ENCODE measurements around the gene ARHGAP21.
"Not testable (repeated sequence)": the region's sequence is repeated elsewhere in the genome, so short reads cannot be mapped to it uniquely, and the experiment has no call there.

Gene ARHGAP21

DNA sequence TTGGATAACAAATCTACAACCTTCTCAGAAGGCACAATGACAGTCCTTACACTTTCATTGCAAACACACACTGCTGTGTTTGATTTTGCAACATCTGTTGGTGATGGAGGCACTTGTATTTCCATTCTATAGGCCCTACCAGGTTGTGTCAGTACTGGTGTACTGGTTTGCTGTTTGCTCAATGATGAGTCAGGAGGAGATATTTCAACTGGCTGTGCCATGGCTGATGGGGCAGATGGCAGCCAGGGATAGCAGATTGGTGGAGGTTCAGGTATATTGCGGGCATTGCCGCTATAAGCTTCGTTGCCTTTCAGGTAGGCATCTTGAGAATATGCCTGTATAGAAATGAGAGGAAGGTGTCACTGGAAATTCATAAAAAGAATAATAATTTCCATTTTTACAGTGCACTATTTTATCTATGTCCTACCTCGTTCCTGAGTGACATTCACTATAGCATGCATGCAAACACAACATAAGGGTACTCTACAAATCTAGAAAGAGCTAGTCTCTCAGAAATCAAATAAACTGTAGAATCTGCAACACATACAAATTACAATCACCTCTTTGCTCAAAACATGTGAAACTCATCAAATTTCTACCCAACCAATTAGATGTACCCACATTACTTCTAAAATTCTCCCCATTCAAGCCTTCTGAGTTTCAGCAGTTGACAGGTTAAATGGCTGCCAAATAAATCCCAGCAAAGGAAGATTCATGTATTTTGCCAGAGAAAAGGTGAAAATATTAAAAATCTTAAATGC, 102.5 kb downstream of the ARHGAP21 start:
- not testable (repeated sequence) for DNase-seq

DNA sequence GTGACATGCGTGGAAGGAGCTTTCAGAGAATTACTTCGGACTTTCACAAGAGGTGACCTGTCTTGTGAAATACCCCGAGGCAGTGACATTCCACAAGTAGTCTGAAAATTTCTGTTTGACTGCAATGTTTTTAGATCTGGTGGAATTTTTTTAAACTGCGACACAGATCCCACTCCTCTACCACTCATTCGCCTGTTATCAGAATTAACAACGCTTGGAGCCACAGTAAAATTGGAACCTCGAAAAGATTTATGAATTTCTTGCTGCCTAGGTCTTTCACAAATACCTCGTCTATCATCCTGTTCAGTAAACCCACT, 103.7 kb downstream of the ARHGAP21 start:
- not testable (repeated sequence) for DNase-seq

- not testable (repeated sequence) for DNase-seq
Observed at GRCh38 chr10:24619291-24619993, 104.2 kb downstream of the ARHGAP21 start.

- DNase-seq, result no peak
Observed at GRCh38 chr10:24618401-24618800, 105.3 kb downstream of the ARHGAP21 start.

- DNase-seq, result no peak
Observed at GRCh38 chr10:24617771-24618396, 105.8 kb downstream of the ARHGAP21 start.

- DNase-seq, result no peak
Observed at GRCh38 chr10:24616536-24616935, 107.2 kb downstream of the ARHGAP21 start.

- no peak for DNase-seq
Observed at GRCh38 chr10:24606021-24606420, 117.7 kb downstream of the ARHGAP21 start.

GRCh38 chr10:24605141-24605540, 118.5 kb downstream of the ARHGAP21 start:
- DNase-seq, result no peak

DNA sequence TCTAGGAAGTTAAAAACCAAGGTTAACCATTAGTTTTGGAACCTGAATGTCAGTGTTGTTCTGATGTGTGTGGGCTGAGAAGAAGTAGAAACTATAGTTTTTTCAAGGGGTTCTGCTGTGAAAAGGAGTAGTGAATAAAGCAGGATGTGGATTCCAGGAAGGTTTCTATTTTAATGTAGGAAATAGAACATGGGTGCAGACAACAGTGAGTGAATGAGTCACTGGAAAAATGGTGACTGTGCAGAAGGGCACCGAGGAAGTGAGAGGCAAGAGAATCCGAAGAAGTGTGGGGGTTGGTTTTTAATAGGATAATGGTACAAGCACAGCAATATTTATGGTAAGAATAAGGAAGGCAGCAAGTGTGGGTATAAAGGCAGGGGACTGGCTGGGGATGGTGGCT, 120.4 kb downstream of the ARHGAP21 start:
- DNase-seq, result no peak

DNA sequence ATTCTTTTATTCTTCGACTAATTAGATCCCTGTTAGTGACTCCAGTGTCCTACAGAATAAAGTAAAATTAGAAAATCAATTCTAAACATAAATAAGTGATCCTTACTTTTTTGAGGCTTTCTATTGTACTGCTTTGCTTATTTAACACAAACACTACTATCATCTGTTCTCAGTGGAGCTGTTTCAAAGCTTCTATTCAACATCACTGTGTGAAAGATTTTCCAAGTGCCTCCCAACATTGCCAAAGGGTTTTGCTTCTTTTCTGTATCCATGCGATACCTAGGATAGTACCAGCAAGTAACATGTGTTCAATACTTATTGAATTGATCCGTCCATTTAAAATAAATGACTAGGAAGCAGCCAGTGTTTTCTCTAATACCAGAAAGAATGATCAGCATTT, 125.7 kb downstream of the ARHGAP21 start:
- no peak for DNase-seq

GRCh38 chr10:24597426-24597825, 126.3 kb downstream of the ARHGAP21 start:
- DNase-seq, result no peak

GRCh38 chr10:24596217-24596930, 127.3 kb downstream of the ARHGAP21 start:
- no peak for DNase-seq

GRCh38 chr10:24590697-24591457, 132.8 kb downstream of the ARHGAP21 start:
- DNase-seq, result no peak

- no peak for DNase-seq
Observed at GRCh38 chr10:24589265-24589664, 134.4 kb downstream of the ARHGAP21 start.

GRCh38 chr10:24579906-24580305, 143.8 kb downstream of the ARHGAP21 start:
- no peak for DNase-seq

- no peak for DNase-seq
Observed at GRCh38 chr10:24579448-24579847, 144.2 kb downstream of the ARHGAP21 start.

DNA sequence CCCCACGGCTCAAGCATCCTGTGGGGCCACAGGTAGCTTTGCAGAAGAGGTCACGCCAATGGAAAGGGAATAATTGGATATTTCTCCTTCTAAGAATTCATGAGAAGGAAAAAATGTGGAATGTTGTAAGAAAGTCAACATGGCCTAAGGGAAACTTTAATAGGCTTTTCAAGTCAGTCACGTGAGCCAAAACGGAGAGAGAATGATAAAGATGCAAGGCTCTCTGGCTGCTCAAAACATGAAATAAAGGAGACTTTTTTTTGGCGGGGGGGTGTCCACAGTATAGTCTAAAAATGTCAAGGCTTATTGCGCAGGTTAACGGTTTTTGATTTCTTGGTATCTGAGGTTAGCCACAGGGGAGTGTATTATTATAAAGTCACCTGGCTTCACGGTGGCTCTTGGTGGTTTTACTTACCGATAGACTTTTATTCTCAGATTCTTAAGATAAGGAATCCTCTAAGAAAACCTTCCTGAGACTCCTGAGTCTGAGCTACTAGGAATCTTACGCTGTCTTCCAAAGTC, 148.1 kb downstream of the ARHGAP21 start:
- no peak for DNase-seq

DNA sequence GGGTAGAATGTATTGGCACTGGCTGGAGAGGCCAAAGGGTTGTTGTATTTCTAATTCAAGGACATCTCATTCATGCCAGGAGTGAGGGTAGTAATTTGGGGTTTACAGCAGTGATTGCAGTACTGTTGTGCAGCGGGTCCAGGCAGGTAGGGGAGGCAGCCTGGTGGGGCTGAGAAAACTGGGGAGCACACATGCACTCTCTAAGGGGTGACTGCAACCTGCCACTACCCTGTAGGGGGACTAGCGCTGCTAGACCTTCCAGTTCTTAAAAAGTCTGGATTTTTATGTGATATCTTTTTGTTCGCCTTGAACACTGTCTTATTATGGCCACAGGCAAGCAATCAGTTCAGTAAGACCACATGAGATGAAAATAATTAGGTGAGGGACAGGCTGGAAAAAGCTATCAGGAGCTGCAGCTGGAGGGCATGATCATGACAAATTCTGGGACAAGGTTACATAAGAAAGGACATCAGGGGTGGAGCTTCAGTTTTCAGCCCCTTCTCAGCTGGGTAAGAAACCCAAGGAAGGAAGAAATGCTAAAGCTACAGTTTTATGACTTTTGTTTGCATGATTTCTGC, 149.0 kb downstream of the ARHGAP21 start:
- DNase-seq, result no peak

- DNase-seq, result no peak
Observed at GRCh38 chr10:24574161-24574560, 149.5 kb downstream of the ARHGAP21 start.

GRCh38 chr10:24571870-24572450, 151.7 kb downstream of the ARHGAP21 start:
- no peak for DNase-seq

DNA sequence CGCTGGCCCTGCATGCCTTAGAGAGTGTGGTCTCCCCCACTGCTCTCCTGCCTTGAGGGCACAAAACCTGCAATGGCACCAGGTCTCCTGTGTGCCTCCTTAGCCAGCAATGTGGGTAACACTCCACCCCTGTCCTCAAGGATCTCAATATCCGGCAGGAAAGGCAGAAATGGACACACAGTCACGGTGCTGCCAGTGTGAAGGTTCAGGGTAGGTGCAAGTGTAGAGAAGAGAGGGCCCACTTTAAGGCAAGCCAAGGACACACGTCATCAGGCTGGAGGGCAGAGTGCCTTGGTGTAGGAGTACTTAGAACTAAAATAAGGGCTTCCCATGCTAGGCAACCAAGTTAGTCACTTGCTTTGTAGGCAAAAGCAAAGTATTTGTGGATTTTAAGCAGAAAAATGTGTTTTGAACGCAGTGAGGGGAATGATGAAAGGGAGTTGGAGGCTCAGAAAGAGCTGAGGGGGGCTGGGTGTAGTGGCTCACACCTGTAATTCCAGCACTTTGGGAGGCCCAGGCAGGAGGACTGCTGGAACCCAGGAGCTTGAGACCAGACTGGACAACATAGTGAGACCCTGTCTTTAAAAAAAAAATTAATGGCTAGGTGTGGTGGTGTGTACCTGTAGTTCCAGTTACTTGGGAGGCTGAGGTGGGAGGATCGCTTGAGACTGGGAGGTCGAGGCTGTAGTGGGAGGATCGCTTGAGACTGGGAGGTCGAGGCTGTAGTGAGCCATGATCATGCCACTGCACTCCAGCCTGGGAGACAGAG, 152.8 kb downstream of the ARHGAP21 start:
- DNase-seq, result no peak
